Stimulated activated CD4-positive, alpha-beta T cell treated with anti-CD3 and anti-CD28 coated beads, Interleukin-12 subunit alpha, Interleukin-12 subunit beta, amount 100 ng/mL, for 48 hours (primary cell): ENCODE measurements around the gene ACSS1.

Experiments used
- DNase-seq, 3 donors: peaks; one replicate each; pipeline ENCODE4 v3.0.0-alpha.2; 2020; ENCODE audit warnings: low read depth in 2 of 3, low spot score in 1 of 3

ACSS1 gene

GRCh38 chr20:24979036-24979960 is 78.6 kb downstream of the ACSS1 start:
- DNase-seq: no peak

- no peak for DNase-seq
Observed at GRCh38 chr20:24978513-24978912, 79.4 kb downstream of the ACSS1 start.

GRCh38 chr20:24977797-24978196 is 80.1 kb downstream of the ACSS1 start:
- no peak for DNase-seq

DNA sequence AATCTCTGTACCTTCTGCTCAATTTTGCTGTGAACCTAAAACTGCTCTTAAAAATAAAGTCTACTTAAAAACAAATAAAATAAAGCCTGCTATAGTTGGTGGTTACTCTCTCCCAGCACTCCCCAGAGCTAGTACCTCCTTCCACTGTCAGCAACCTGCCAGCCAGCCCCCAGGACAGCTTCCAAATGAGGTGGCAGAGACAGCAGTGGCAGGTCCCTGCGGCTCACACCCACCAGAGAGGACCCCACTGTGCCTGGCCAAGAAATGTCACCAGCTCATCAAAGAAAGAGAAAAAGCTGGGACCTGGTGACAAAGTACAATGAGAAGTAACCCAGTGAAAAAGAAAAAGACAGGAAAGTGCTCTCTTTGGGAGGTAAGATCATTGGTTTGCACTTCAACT is 80.6 kb downstream of the ACSS1 start:
- DNase-seq: no peak

DNA sequence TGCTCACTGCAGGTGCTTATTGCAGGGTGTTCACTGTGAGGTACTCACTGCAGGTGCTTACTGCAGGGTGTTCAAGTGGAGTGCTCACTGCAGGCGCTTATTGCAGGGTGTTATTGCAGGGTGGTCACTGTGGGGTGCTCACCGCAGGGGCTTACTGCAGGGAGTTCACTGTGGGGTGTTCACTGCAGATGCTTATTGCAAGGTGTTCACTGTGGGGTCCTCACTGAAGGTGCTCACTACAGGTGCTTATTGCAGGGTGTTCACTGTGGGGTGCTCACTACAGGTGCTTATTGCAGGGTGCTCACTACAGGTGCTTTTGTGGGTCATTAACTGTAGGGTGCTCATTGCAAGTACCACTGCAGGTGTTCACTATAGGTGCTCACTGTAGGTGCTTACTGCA is 85.6 kb downstream of the ACSS1 start:
- DNase-seq: no peak

GRCh38 chr20:24971376-24972101 is 86.4 kb downstream of the ACSS1 start:
- no peak for DNase-seq

DNA sequence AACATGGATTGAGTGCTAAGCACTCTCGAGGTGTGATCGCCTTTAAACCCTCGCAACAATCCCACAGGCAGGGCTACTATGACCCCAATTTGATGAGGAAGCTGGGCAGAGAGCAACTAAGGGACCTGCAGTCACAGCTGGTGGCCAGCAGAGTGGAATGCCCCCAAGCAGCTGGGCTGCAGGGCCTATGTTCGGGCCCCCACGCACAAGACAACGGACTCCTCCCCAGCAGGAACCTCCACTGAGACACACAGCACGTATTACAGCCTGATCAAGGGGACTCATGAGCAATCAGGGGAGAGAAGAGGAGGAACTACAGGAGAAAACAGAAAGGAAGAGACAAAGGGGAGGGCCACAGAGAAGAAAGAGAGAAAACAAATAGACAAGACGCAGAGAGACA is 87.2 kb downstream of the ACSS1 start:
- DNase-seq: no peak

DNA sequence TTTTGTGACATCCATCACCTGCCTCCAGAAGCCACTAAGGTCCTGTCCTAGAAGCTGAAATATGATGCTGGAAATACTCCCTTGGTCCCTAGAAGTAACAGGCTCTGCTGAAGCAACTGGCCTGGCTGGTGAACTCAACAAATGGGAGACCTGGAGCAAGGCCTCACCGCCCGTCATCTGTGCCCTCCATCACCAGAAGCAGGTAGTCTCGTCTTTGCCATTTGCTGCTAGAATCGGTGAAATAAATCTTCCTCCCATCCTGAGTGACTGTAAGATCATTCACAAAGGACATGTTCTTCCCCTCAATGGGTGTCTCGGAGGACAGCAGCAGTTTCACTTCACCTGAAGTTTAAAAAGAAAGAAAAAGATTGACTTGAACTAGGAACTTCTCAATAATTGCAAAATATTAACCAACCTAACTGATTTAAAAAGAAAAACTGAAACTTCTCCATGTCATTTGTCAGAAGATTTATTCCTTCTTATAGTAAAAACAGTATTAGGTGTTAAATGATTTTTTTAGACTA is 87.8 kb downstream of the ACSS1 start:
- DNase-seq: no peak

- no peak for DNase-seq
Observed at GRCh38 chr20:24969186-24970029, 88.5 kb downstream of the ACSS1 start.

DNA sequence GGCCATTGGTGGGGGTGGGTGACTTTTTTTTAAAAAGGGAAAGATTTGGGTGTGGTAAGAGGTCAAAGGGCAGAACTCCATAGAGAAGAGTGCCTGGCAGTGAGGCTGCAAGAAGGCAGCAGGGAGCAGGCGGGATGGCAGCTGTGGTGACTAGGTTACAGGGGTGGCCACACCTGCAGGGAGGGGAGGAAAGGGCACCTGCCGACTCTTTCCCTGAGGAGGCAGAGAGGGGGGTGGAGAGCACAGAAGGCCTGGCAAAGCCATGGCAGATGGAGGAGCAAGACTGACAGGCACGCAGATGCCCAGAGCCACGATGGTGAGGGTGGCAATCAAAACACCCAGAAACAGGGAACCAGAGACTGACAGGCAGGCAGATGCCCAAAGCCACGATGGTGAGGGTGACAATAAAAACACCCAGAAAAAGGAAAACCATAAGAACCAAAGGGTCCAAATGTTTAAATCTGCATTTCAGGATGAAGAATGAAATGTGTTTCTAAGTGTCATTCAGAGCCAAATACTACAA is 89.6 kb downstream of the ACSS1 start:
- DNase-seq: no peak

DNA sequence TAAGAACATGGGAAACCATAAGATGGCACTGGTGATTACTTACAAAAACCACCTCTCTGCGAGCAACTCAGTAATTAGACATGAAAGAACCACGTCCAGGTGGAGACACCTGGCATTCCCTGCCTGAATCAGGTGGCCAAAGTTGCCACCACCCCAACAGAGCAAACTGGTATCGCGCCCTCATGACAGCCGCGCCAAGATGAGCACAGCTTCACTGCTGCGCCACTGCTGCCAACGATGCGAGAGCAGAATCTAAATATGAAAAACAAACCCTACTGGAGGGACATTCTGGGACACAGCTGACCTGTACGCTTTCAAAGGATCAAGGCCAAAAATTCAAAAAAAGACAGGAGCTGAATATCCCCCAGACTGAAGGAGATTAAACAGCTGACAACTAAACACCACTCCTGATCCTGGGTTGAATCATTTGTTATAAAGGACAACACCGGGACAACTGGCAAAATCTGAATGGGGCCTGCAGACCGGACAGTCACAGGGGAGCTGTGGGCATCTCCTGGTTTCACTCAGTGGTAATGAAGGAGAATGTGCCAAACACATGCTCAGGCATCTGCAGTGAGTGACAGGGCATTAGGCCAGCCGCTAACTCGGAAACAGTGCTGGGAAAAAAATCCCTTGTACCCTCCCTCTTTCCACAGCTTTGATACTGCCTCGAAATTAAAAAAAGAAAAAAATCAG is 91.5 kb downstream of the ACSS1 start:
- DNase-seq: no peak

GRCh38 chr20:24965065-24965919 is 92.6 kb downstream of the ACSS1 start:
- DNase-seq: no peak

GRCh38 chr20:24964506-24964840 is 93.5 kb downstream of the ACSS1 start:
- no peak for DNase-seq

DNA sequence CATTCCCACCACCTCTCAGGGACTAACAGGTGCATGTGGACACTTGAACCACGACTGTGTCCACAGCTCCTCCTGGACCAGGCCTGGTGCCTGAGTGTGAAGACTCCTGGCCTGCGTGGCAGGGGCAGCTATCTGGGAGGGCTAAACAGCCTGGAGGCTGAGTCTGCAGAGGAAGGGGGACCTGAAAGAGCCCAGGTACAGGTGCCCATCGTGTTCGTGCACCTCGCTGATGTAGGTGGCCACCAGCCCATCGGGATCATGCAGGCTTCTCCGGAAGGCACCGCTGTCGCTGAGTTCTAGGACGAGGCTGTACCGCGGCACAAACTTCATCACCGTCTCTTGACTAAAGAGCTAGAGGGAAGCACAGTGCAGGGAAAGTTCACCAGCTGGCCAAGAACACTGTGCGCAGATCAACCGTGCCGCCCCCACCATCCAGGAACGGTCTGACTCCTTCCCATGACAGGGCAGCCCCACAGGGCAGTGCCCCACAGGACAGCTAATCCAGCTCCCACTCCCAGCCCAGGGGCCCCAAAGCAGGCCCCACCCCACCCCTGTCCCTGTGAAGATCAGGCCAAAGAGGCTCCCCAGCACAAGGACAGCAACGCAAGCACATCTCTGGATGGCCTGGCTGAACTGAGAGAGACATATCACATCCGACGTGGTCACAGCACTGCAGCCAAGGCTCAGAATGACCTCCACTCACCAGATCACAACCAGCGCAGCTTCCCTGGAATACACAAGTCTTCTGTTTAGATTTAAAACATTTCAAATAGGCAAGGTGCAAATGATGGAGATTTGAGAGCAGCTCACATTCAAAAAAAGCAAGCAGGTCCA is 94.0 kb downstream of the ACSS1 start:
- DNase-seq: no peak

DNA sequence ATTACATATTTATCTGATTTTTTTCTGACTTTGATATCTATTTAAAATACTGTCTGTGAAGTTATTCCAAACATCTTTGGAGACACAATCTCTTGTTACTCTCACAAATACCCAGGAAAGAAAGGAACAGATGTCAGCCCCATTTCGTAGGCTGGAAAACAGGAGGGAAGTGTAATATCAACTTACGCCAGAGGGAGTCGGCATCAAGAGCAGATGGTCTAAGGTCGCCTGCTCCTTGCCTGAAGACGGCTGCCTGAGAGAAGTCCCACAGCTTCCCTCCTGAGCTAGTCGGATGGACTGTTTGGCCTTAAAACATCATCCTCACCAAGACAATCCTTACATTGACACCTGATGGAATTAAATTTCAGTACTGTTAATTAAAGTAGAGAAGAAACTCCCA is 95.4 kb downstream of the ACSS1 start:
- DNase-seq: no peak

DNA sequence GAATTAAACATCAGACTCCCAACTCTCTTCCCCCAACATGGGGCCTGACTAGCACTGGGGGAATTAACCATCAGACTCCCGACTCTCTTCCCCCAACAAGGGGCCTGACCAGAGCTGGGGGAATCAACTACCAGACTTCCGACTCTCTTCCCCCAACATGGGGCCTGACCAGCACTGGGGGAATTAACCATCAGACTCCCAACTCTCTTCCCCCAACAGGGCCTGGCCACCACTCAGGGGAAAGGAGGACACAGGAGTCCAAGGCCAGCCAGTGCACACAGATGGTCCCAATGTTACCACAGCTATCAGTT is 95.8 kb downstream of the ACSS1 start:
- no peak for DNase-seq

DNA sequence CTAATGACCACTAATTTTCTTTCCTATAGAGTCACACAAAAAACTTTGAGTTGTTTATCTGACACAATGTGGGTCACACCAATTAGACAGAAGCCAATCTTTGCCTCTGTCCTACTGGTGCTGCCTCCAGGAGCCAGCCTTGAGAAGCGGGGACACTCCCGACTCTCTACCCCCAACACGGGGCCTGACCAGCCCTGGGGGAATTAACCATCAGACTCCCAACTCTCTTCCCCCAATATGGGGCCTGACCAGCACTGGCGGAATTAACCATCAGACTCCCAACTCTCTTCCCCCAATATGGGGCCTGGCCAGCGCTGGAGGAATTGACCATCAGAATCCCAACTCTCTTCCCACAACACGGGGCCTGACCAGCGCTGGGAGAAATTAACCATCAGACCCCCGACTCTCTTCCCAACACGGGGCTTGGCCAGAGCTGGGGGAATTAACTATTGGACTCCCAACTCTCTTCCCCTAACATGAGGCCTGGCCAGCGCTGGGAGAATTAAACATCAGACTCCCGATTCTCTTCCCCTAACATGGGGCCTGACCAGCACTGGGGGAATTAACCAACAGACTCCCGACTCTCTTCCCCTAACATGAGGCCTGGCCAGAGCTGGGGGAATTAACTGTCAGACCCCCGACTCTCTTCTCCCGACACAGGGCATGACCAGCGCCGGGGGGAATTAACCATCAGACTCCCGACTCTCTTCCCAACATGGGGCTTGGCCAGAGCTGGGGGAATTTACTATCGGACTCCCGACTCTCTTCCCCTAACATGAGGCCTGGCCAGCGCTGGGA is 96.4 kb downstream of the ACSS1 start:
- DNase-seq: no peak

DNA sequence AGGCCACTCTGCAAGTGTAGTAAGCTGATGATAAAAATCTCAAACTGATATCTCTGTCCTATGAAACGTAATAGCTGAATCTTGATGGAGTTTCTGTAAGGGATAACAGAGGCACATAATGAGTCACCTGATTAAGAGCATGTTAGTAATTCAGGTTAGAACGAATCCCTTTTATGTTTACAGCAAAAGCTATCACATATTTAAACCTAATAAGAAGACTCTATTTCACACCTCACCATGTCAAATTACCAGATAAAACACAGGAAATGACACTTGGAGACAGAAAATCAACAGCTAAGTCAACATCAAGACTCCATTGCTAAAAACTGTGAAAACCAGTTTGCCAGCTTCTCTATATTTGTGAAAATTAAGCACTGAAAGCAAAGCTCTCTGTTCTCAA is 97.1 kb downstream of the ACSS1 start:
- no peak for DNase-seq
